ENCODE results near the gene AMBRA1. TPM values are rescaled to one million over a fixed set of nuclear protein-coding genes. Genes with fewer than 3 reads are reported as not detected.

AMBRA1 gene
- total and polyA plus RNA-seq, 2 donors from 2014 or later: 8.0 to 32.6 TPM

DNA sequence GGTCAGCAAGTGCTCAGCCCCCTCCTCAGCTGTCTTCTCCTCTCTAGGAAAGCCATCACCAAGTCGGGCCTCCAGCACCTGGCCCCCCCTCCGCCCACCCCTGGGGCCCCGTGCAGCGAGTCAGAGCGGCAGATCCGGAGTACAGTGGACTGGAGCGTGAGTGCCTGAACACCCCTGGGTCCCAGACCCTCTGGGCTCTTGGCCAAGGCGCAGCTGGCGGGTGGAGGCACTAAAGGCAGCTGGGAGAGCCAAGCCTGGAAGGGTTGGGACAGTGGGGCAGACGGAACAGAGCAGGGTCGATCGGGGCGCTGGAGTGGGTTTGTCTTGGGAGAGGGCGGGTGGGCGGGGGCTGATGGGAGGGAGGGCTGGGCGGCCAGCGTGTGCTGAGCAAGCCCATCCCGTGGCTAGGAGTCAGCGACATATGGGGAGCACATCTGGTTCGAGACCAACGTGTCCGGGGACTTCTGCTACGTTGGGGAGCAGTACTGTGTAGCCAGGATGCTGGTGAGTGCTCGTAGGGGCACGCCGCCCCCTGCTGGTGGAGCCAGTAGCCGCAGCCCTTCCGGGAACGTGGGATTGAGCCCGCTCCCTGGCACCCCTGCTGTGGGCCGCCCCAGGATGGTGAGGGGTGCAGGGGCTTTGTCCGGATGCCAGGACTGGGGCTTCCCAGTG, 226.4 kb downstream of the AMBRA1 start:
- intact Hi-C loops (cut with DNase I): no loop called here
- TF ChIP-seq CTCF (IDR thresholded peaks at IDR 0.05; ENCODE audit: borderline replicate concordance, extremely low read depth, insufficient read depth): peak; percentile 80
- Histone ChIP-seq H3K27me3 (ENCODE audit: control insufficient read depth, insufficient read depth, low read length) (no peaks in the 10 kb centered on the region), H3K9ac (ENCODE audit: low read length in 3 of 3) (no peak overlapping the region), H3K36me3 (ENCODE audit: control insufficient read depth in 2 of 3, insufficient read depth in 3 of 3, low read length in 3 of 3) (peaks cover 0 to 7% (median 4%) of the 10 kb centered on the region in 3 donors), H3K9me3 (ENCODE audit: control insufficient read depth in 2 of 3, insufficient read depth in 1 of 3, low read length in 3 of 3) (no peaks in the 10 kb centered on the region), H3K4me3 (ENCODE audit: low read length in 3 of 3) (no peak overlapping the region), H3K27ac (ENCODE audit: low read depth in 2 of 2, low read length in 2 of 2) (no peak overlapping the region), H3K4me1 (ENCODE audit: control insufficient read depth in 2 of 3, insufficient read depth in 2 of 3, low read depth in 1 of 3, low read length in 3 of 3) (peaks cover 0 to 22% (median 5%) of the 10 kb centered on the region in 3 donors)
- FAIRE-seq (no peak), DNase-seq (peak in 4 of 5 donors; percentile 57 to 80 (median 74))

DNA sequence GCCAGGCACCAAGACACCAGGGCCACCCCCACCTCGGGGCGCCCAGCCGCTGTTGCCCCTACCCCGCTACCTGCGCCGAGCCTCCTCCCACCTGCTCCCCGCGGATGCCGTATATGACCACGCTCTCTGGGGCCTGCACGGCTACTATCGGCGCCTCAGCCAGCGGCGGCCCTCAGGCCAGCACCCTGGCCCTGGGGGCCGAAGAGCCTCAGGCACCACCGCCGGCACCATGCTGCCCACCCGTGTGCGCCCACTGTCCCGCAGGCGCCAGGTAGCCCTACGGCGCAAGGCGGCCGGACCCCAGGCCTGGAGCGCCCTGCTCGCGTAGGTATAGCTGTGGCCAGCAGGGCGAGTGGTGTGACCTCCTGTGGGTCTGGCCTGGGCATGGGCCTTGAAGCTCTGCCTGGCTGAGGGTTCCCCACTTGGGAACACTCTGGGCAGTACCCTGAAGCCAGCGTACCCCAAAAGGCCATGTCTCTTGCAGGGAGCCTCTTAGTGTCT, 227.1 kb downstream of the AMBRA1 start:
- no peak overlapping the region for H3K9ac ChIP-seq (ENCODE audit: low read length in 3 of 3)
- no peak overlapping the region for H3K27ac ChIP-seq (ENCODE audit: low read depth in 2 of 2, low read length in 2 of 2)
- H3K9me3 ChIP-seq (ENCODE audit: control insufficient read depth in 2 of 3, insufficient read depth in 1 of 3, low read length in 3 of 3): no peaks in the 10 kb centered on the region
- peaks cover 0 to 28% (median 5%) of the 10 kb centered on the region in 3 donors for H3K4me1 ChIP-seq (ENCODE audit: control insufficient read depth in 2 of 3, insufficient read depth in 2 of 3, low read depth in 1 of 3, low read length in 3 of 3)
- DNase-seq: peak in 1 of 5 donors; percentile 68
- intact Hi-C loops (cut with DNase I): no loop called here
- TF ChIP-seq CTCF (IDR thresholded peaks at IDR 0.05; ENCODE audit: borderline replicate concordance, extremely low read depth, insufficient read depth): no peak
- no peaks in the 10 kb centered on the region for H3K27me3 ChIP-seq (ENCODE audit: control insufficient read depth, insufficient read depth, low read length)
- H3K36me3 ChIP-seq (ENCODE audit: control insufficient read depth in 2 of 3, insufficient read depth in 3 of 3, low read length in 3 of 3): peaks cover 0 to 7% (median 4%) of the 10 kb centered on the region in 3 donors
- no peak overlapping the region for H3K4me3 ChIP-seq (ENCODE audit: low read length in 3 of 3)
- no peak for FAIRE-seq

GRCh38 chr11:46366260-46366659, 227.6 kb downstream of the AMBRA1 start:
- peak in 1 of 5 donors; percentile 77 for DNase-seq
- H3K36me3 ChIP-seq (ENCODE audit: control insufficient read depth in 2 of 3, insufficient read depth in 3 of 3, low read length in 3 of 3): peaks cover 0 to 7% (median 4%) of the 10 kb centered on the region in 3 donors
- FAIRE-seq: no peak
- TF ChIP-seq CTCF (IDR thresholded peaks at IDR 0.05; ENCODE audit: borderline replicate concordance, extremely low read depth, insufficient read depth): no peak
- peaks cover 0 to 31% (median 5%) of the 10 kb centered on the region in 3 donors for H3K4me1 ChIP-seq (ENCODE audit: control insufficient read depth in 2 of 3, insufficient read depth in 2 of 3, low read depth in 1 of 3, low read length in 3 of 3)
- H3K4me3 ChIP-seq (ENCODE audit: low read length in 3 of 3): no peak overlapping the region
- H3K27me3 ChIP-seq (ENCODE audit: control insufficient read depth, insufficient read depth, low read length): no peaks in the 10 kb centered on the region
- no peak overlapping the region for H3K9ac ChIP-seq (ENCODE audit: low read length in 3 of 3)
- intact Hi-C loops (cut with DNase I): no loop called here
- H3K27ac ChIP-seq (ENCODE audit: low read depth in 2 of 2, low read length in 2 of 2): no peak overlapping the region
- H3K9me3 ChIP-seq (ENCODE audit: control insufficient read depth in 2 of 3, insufficient read depth in 1 of 3, low read length in 3 of 3): no peaks in the 10 kb centered on the region
